Epithelial cell of prostate (primary cell): ENCODE data around the gene KIFC3.
A peak's percentile ranks its signal among the peaks of the same experiment; 100 is the strongest.
"Not testable (repeated sequence)": the region's sequence is repeated elsewhere in the genome, so short reads cannot be mapped to it uniquely, and the experiment has no call there.

ENCODE experiments used
- DNase-seq: peaks from one replicate; pipeline ENCODE4 v3.0.0-alpha.2; 2011; ENCODE audit warnings: low read depth, low spot score
- H3K27ac ChIP-seq: fragments of 450-650 bp; 2 replicates; pipeline ENCODE4 v1.5.1; 2017; ENCODE audit warnings: mild to moderate bottlenecking

The KIFC3 gene

DNA sequence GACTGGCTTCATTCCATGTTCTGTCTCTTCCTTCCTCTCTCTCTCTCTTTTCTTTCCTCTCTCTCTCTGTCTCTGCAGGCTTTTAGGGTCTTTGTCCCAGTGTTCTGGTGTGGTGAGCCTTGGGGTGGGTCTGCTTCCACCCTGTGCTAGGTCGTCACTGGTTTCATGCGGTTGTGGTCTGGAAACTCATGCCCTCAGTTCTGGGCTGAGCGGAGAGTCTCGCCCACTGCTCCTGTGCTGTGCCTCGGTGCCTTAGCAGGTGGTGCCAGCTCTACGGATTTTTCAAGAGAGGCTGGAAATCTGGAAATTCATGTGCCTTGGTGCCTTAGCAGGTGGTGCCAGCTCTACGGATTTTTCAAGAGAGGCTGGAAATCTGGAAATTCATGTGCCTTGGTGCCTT lies 56.0 kb downstream of the KIFC3 start:
- not testable (repeated sequence) for DNase-seq, H3K27ac ChIP-seq

DNA sequence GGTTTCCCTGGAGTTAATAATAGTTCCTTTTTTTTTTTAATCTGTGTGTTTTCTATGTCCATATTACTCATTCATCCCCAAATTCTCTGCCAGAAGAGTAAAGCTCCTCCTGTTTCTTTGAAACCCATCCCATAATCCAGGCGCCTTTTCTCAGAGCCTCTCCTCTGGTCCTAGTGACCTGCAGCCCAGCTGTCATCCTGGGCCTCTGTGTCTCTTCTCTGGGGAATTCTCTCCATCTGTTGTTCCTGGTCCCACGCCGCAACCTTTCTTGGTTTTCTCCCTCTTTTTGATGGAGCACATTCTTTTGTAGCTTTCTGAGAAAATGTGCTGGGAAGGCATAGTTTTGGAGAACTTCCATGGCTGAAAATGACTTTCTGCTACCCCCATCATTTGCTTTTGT lies 56.5 kb downstream of the KIFC3 start:
- DNase-seq = no peak
- no peak overlapping the region for H3K27ac ChIP-seq

DNA sequence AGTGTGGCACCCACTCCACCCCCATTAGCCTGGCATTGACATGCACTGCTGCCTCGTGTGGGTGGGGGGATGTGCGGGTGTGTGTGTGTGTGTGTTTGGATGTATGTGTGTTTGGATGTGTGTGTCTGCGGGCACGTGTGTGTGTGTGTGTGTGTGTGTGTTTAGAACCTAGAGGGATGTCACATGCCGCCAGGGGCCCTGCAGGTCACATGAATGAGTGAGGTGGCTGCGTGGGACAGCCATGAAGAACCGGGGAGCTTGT lies 57.7 kb downstream of the KIFC3 start:
- DNase-seq = no peak

DNA sequence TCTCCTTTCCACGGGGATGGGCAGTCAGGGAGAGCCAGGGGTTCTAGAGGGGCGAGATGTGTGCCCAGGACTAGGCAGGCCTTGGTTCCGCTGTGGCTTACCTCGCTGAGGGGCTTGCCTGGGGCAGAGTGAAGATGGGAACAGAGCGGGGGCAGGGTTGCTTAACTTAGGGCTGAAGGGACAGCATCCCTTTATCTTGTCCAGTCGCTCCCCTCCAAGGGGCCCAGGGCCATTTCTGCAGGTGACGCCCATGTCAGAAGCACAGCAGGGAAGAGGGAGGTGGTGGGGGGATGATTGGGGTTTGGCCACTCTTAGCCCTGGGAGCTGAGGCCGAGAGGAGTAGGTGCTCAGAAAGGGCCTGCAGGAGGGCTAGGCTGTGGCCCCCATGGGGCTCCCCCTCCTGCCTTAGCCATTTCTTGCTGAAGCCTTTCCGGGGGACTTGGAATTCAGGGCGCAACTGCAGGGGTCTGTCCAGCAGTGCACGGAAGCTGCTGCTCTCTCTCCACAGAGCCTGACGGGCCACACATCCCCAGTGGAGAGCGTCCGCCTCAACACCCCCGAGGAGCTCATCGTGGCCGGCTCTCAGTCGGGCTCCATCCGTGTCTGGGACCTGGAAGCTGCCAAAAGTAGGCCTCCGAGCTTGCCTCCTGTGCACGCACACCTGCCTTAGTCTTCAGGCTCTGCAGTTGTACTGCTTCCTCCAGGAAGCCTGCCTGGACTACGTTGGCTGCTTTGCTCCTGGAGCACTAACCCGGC lies 58.2 kb downstream of the KIFC3 start:
- no peak overlapping the region for H3K27ac ChIP-seq
- DNase-seq = no peak

More for the DNA sequence above, 57.7 kb downstream of the KIFC3 start:
- H3K27ac ChIP-seq = no peak overlapping the region

DNA sequence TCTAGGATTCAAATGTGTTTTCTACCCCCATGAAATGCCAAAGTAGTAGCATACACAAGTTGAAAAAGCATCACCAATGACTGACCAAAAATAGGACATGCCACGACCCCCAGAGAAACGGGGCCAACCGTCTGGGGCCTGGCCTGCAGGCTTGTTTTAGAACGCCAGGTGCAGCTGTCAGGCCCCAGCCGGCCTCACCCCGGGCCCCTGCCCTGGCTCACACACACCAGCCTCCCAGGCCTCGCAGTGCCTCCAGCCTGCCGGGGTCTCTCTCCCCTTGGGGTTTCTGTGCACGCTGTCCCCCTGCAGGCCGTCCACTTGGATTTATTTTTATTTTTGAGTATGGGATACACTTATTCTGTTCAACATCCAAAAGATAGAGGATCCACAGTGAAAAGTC lies 58.8 kb downstream of the KIFC3 start:
- DNase-seq = no peak
- H3K27ac ChIP-seq = no peak overlapping the region

DNA sequence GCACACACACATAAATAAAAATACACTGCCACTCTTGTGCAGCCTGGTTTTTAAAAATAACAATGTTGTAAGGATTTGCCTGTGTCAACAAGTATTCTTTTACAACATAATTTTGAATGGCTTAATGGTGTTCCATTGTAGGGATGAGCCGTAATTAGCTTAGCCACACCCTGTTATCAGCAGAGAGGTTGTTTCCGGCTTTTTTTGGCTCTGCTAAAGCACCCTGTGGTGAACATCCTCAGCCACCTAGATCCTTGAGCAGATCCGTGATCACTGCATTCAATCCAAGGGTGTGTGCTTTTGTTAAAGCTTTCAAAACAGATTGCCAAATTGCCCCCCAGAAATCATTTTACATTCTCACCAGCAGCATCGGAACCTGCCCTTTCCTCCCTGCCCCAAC lies 59.7 kb downstream of the KIFC3 start:
- no peak overlapping the region for H3K27ac ChIP-seq
- DNase-seq = no peak

DNA sequence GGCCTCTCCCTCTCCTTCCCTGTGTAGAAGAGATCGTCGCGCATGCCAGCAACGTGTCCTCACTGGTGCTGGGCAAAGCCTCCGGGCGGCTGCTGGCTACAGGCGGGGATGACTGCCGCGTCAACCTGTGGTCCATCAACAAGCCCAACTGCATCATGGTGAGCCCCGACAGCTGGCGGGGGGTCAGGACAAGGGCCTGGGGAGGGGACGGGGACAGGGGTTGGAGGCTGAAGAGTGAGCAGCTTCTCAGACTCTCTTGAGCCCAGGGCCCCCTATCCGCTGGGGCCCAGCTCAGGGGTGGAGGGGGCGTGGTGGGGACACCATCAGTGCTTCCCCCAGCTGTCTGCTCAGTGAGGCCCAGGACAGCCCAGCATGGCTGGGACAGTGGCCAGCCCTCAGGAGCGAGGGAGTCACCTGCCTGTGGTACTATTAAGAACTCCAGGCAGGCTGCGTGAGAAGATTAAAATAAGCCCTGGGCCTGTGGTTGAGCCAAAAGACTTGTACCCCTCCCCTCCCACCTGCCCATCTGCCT lies 60.6 kb downstream of the KIFC3 start:
- DNase-seq = no peak
- no peak overlapping the region for H3K27ac ChIP-seq

DNA sequence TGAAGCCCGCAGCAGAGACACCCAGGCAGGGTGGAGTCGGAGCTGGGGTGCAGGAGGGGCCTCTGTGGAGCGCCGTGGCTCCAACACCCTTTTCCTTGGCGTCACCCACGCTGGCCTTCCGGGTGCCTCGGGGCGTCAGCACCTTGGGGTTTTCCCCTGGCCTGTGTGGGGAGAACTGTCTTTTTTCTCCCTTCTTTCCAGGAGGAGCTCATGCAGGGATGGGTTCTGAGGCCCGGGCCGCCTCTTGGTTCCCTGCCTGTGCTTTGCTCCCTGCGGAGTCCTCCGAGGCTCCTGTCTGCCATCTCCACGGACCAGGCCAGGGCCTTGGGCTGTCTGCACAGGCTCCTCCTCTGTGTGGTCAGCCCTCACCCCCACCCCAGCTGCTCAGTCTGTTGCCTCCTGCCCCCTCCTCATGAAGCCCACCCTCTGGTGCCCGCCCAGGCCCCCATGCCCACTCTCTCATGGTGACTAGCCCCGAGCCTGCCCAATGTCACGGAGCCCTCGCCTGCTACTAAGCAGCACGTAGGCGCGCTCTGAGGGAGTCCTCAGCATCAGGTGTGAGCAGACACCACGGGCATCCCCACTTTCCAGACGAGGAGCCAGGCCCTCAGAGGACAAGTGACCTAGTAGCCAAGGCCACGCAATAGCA lies 61.7 kb downstream of the KIFC3 start:
- H3K27ac ChIP-seq = peak overlapping the region; percentile 34
- no peak for DNase-seq

DNA sequence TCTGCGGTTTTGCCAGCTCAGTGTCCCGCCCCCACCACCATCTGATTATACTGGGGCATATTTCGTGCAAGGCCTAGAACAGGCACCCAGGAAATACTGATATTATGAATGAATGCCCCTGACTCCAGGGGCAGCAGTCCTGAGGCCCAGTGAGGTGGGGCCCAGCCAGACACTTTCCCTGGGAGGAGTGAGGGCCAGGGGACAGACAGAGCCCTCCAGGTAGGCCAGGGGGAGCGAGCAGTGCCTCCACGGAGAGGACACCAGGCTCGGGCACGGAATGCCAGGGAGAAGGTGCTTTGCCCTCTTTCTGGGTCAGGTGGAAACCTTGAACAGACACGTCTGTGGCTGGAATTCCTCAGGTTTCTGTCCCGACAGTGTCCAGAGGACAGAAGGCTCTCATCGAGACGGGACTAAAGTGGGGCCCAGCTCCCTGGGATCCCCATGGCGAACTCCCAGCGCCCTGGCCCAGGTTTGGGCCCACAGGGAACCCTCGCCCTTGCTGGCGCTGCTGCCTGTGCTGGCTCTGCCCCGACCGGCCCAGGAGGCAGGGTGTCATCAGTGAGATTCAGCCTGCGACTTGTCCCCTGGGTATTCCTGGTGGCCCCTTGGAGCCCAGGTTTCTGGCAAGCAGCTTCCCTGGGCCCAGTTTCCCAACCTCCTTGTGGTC lies 62.4 kb downstream of the KIFC3 start:
- H3K27ac ChIP-seq = peak overlapping the region; percentile 34
- DNase-seq = no peak

DNA sequence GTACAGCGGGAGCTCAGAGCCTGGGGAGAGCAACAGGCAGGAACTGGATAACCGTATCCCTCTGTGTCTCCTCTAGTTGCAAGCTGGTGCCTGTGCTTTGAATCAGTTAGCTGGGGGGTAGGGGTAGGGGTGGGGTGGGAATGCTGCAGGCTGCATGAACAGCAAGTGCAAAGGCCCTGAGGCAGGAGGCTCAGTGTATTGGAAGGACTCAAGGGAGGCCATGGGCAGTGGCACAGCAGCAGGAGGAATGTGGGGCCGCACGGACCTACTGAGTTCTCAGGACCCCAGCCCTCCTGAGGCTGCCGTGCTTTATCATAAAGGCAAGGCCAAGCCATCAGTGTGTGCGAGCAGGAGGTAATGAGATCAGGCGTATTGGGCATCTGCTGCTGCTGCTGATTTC lies 63.4 kb downstream of the KIFC3 start:
- H3K27ac ChIP-seq = no peak overlapping the region

DNA sequence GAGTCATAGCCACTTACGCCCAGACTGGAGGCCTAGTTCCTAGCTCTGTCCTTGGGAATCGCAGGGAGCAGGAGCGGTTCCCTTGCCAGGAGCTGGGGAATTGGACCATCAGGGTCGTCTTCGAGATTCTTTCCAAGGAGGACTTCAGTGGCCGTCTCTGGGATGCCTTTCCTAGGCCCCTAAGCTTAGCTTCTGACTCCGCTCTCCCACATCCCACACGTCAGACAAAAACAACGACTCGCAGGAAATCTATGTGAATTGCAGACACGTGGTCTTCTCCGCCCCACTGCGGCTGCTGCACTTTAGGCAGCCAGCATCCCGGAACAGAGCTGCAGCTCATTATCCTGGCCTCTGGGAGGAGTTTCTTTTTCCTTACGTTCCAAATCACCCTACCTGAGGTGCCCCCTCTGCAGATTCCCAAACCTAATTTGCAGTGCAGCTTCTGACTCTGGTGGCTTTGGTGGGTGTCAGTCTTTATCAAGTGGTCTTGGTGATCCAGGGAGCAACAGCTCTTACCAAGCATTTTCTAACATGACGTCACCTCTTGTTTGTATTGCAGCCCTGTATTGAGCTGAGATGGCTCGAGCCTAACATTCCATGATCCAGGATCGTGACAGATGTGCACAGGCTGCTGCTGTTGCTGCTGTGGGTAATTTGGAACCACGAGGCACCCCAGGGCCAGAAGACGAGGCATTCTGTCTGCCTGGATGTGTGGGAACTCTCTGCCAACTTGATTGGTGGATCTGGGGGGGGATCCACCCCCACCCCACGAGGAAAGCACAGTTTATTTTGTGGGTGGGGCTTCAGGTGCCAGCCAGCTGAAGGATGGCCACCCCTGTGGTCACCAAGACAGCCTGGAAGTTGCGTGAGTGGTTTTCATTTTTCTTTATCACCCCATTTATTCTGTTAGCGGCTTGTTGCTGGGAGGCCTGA lies 65.6 kb downstream of the KIFC3 start:
- H3K27ac ChIP-seq = peak overlapping the region; percentile 58
- DNase-seq = no peak

More for the DNA sequence above, 63.4 kb downstream of the KIFC3 start:
- DNase-seq = no peak

DNA sequence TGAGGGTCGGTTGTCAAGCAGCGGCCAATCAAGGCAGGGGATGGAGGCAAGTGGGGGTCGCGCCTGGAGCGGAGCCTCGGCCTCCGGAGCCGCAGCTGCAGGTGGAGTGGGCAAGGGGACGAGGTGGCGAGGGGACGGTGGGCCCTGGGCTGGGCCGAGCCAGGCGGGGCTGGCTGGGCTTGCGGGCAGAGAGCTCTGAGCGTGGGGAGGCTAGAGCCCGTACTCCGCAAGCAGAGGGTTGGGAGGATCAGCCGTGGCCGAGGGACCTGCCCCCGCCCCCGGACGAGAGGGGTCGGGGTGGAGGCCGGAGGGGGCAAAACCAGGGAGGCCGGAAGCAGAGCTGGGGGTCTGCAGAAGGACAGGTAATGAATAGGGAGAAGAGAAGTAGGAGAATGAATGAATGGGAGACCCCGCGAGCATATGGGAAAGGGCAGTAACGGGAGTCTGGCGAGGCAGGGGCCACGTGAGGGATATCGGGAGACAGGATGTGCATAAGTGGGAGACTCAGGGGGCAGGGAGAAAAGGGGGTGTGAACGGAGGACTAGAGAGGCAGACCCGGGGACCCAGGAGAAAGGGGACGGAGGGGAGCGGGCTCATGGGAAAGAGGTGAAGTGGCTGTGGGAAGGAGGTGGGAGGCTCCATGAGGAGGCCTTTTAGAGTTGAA lies 66.4 kb downstream of the KIFC3 start, which contains the start of gene KATNB1:
KATNB1 (plus strand) TSS at position 16 of the 664 bp plus-strand sequence. CDS start 1,474 bp downstream, outside the sequence.
- no peak for DNase-seq
- H3K27ac ChIP-seq = peak within 1 kb of the TSS; percentile 58

DNA sequence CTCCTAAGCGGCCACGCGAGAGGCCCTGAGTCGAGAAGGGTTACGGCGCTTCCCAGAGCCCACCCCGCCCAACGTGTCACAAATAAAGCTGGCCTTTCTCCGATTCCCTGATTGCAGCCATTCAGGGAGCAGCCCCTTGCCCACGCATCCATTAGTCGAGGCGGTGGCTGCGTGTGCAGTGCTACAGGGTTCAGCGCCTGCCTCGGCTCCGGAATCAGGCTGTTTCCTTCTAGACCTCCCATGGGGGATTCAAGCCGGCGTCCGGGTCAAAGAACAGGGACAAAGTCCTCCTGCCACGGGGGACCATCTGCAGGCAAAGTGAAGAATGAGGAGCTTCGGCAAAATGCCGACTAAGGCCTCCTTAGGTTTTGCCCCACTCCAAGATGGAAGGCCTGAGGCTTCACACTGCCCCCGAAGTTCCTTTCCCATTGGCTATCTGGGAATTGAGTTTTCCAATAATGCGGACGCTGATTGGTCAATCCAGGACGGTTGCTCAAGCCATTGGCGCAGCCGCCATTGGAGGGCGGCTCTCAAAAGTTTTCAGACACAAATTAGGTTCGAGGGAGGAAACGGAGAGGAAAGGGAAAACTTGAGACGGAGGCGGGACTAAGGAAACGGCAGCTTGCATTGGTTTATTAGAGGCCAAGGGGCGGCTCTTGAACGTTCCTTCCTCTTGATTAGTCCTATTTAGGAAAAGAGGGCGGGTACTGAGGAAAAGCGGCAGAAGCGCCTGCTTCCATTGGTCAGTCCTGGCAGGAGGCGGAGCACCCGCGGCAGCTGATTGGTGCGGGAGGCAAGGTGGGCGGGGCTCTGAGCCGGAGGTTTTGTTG lies 67.2 kb downstream of the KIFC3 start:
- DNase-seq = peak; percentile 99
- peak overlapping the region; percentile 52 for H3K27ac ChIP-seq

DNA sequence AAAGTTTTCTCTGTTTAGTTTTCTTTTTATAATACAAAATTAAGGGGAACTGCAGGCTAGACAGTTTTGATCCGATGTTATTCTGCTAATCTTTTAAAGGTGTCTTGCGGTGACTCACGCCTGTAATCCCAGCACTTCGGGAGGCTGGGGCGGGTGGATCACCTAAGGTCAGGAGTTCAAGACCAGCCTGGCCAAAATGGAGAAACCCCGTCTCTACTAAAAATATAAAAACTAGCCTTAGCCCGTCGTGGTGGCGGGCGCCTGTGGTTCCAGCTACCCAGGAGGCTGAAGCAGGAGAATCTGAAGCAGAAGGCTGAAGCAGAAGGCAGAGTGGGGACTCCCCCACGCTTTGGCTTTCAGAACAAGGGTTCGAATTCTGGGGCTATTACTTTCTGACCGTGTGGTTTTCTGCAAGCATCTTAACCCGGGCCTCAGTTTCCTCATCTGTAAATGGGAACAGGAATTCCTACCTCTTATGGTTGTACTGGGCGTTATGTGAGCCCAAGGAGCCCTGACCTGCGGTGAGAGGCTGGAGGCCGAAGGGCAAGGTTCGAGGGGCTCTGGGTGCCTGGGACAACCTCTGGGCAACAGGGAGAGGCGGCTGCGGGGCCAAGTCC lies 67.9 kb downstream of the KIFC3 start:
- H3K27ac ChIP-seq = peak overlapping the region; percentile 52
- DNase-seq = no peak

DNA sequence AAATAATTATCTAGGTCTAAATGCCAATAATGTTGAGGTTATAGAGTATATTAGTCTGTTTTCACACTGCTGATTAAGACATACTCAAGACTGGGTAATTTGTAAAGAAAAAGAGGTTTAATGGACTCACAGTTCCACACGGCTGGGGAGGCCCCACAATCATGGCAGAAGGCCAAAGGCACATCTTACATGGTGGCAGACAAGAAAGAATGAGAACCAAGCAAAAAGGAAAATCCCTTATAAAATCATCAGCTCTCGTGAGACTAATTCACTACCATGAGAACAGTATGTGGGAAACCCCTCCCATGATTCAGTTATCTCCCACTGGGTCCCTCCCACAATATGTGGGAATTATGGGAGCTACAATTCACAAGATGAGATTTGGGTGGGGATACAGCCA lies 69.6 kb downstream of the KIFC3 start:
- DNase-seq = no peak
- no peak overlapping the region for H3K27ac ChIP-seq

DNA sequence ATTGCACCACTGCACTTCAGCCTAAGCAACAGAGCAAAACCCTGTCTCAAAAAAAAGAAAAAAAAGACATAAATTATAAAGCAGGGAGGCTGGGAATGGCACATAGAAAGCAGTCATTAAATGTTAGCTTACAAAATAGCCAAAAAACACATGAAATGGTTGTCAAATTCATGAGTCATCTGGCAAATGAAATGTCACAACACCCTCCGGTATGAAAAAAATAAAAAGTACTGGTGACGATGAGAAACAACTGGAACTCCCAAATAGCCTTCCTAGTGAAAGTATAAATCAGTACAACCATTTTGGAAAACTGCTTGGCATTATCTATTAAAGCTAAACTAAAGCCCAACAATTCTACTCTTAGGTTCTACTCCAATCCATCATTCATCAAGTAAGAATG lies 70.3 kb downstream of the KIFC3 start:
- no peak overlapping the region for H3K27ac ChIP-seq
- DNase-seq = no peak

DNA sequence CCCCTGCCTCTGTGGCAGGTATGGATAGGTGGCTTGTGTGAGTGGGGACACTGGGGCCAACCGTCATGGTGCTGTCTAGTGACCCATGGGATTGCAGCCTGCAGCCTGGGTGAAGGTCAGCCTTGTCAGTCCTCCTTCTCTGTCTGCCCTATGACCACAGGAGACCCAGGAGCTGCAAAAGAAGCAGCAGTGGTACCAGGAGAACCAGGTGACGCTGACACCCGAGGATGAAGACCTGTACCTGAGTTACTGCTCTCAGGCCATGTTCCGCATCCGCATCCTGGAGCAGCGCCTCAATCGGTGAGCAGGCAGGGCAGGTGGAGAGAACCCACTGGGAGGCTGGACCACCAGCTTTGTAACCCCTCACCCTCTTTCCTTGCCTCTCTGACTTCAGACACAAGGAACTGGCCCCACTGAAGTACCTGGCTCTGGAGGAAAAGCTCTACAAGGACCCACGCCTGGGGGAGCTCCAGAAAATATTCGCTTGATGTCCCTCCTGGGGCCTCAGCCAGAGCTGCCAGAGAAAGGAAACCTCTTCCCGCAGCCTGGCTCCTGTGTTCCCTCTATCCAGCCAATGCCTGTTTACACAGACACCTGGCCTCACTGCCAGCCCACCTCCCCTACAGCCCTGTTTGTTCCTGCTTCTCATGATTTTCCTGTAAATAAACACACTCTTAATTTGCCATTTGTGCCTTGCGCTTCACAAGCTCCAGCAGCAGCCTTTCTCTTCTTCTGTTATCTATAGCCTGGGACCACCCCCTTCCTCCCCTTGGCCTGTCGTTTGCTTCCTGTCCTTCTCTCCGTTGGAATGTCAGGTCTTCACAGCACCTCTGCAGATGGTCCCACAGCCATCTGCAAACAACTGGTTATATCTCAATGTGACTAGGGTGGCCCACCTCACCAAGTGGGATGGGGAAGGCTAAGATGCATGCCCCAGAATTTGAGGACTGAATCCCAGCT lies 71.2 kb downstream of the KIFC3 start:
- no peak for DNase-seq
- H3K27ac ChIP-seq = no peak overlapping the region
